H1 (cell line): ENCODE data around the gene MATK.

Source experiments
- CREB1 ChIP-seq: IDR thresholded peaks from 2 replicates; pipeline ENCODE4 v1.6.1; 2012; ENCODE audit warnings: inconsistent platforms
- CTCF ChIP-seq, 3 experiments: IDR thresholded peaks; 1 replicate in 2 of 3; 2 replicates in 1 of 3; pipeline versions ENCODE4 v1.5.1 to v1.6.1; 2011; ENCODE audit warnings: low read length in 3 of 3, mild to moderate bottlenecking in 3 of 3, inconsistent platforms in 2 of 3, low read depth in 1 of 3, moderate library complexity in 1 of 3; ENCODE audit not compliant: insufficient read depth in 1 of 3; ENCODE audit errors: control extremely low read depth in 1 of 3
- EZH2 ChIP-seq: fragments of 200-600 bp; sonication (generic); IDR thresholded peaks from 2 replicates; pipeline ENCODE4 v1.7.1; 2012; ENCODE audit warnings: low read depth, mild to moderate bottlenecking, moderate library complexity, low read length, inconsistent platforms; ENCODE audit not compliant: severe bottlenecking
- GABPA ChIP-seq: IDR thresholded peaks from 2 replicates; pipeline ENCODE4 v1.6.1; 2011; ENCODE audit warnings: mild to moderate bottlenecking, low read length, moderate library complexity, borderline replicate concordance; ENCODE audit not compliant: insufficient read depth
- POLR2A ChIP-seq, 2 experiments: IDR thresholded peaks; 1 replicate in 1 of 2; 2 replicates in 1 of 2; pipeline ENCODE4 v1.6.1; 2011; ENCODE audit warnings: low read depth in 2 of 2, low read length in 2 of 2, mild to moderate bottlenecking in 2 of 2; ENCODE audit errors: control extremely low read depth in 1 of 2
- RFX5 ChIP-seq: IDR thresholded peaks from 2 replicates; pipeline ENCODE4 v1.6.1; 2011; ENCODE audit warnings: low read depth, low read length, improper control_type of control experiment, borderline replicate concordance
- SAP30 ChIP-seq: fragments of 300-600 bp; sonication (generic); IDR thresholded peaks from 2 replicates; pipeline ENCODE4 v1.7.1; 2012; ENCODE audit warnings: low read length, moderate library complexity, mild to moderate bottlenecking, inconsistent platforms; ENCODE audit not compliant: insufficient read depth, insufficient replicate concordance
- SIN3A ChIP-seq, 2 experiments: IDR thresholded peaks in 1 of 2; conservative IDR thresholded peaks in 1 of 2; 2 replicates each; pipeline ENCODE4 v1.6.1; 2011 to 2012; ENCODE audit warnings: low read length in 2 of 2, improper control_type of control experiment in 1 of 2, low read depth in 1 of 2, mild to moderate bottlenecking in 1 of 2
- SP1 ChIP-seq: IDR thresholded peaks from 2 replicates; pipeline ENCODE4 v1.6.1; 2011; ENCODE audit warnings: low read depth, low read length
- SP2 ChIP-seq: IDR thresholded peaks from 2 replicates; pipeline ENCODE4 v1.6.1; 2012; ENCODE audit warnings: mild to moderate bottlenecking, low read length, inconsistent platforms
- SP4 ChIP-seq: IDR thresholded peaks from 2 replicates; pipeline ENCODE4 v1.6.1; 2012; ENCODE audit warnings: low read length, inconsistent platforms
- TAF1 ChIP-seq: IDR thresholded peaks from 2 replicates; pipeline ENCODE4 v1.6.1; 2011; ENCODE audit warnings: mild to moderate bottlenecking, low read depth, low read length
- USF2 ChIP-seq: IDR thresholded peaks from 2 replicates; pipeline ENCODE4 v1.6.1; 2011; ENCODE audit warnings: low read length, improper control_type of control experiment
- ZNF274 ChIP-seq: IDR thresholded peaks from 2 replicates; pipeline ENCODE4 v1.7.0; 2012; ENCODE audit warnings: low read length, borderline replicate concordance; ENCODE audit errors: extremely low read depth

GRCh38 chr19:3800996-3801395 lies 14.8 kb upstream of the MATK start:
- TF ChIP-seq CTCF (IDR thresholded peaks at IDR 0.05; ENCODE audit: control extremely low read depth in 1 of 3, insufficient read depth in 1 of 3, low read depth in 1 of 3, low read length in 3 of 3) (no peak), GABPA (no peak), SP2 (no peak), TAF1 (no peak), POLR2A (IDR thresholded peaks at IDR 0.05; ENCODE audit: control extremely low read depth in 1 of 2, low read depth in 2 of 2, low read length in 2 of 2) (no peak), SIN3A (conservative IDR thresholded peaks at IDR 0.05 in 1 of 2, IDR thresholded peaks at IDR 0.05 in 1 of 2; ENCODE audit: low read depth in 1 of 2, low read length in 2 of 2) (no peak), USF2 (no peak), SP1 (no peak), ZNF274 (no peak), SP4 (no peak), SAP30 (no peak), CREB1 (no peak), RFX5 (no peak), EZH2 (no peak)
